ENCODE measurements around the gene GNL2. TPM values are rescaled to one million over a fixed set of nuclear protein-coding genes. Genes with fewer than 3 reads are reported as not detected.

Gene GNL2
- total and polyA plus RNA-seq, 9 of the 15 experiments (the other 6 are each of a cell fraction or from before 2014, with no cell fraction given): 156 to 371 (median 263) TPM

GRCh38 chr1:37553927-37554808 lies 41.6 kb downstream of the GNL2 start, which contains the start of gene SNIP1 (continued):
- TF ChIP-seq ARID3A (IDR thresholded peaks at IDR 0.05; ENCODE audit: borderline replicate concordance, low read depth, low read length) (no peak), ZNF224 (CRISPR knock-in tag; IDR thresholded peaks at IDR 0.05) (no peak; the same call in 1 of the 2 replicates), GTF2A2 (tag; IDR thresholded peaks at IDR 0.05) (no peak; the same call in 1 of the 2 replicates), ZBTB11 (CRISPR knock-in tag; IDR thresholded peaks at IDR 0.05) (peak in 2 of 3 experiments; percentile 21 to 68; a peak in 1 of 6 replicates), ZNF347 (CRISPR knock-in tag; IDR thresholded peaks at IDR 0.05; ENCODE audit: low read depth) (no peak), RFX5 (IDR thresholded peaks at IDR 0.05; ENCODE audit: low read depth, low read length) (no peak), RFX7 (CRISPR knock-in tag; IDR thresholded peaks at IDR 0.05) (no peak), YBX1 (IDR thresholded peaks at IDR 0.05) (no peak), JUN (IDR thresholded peaks at IDR 0.05; ENCODE audit: borderline replicate concordance, low read depth, low read length) (no peak), JUN (CRISPR knock-in tag; IDR thresholded peaks at IDR 0.05; ENCODE audit: borderline replicate concordance) (no peak), CCAR2 (IDR thresholded peaks at IDR 0.05; ENCODE audit: low read depth, low read length) (no peak), ZNF3 (CRISPR knock-in tag; IDR thresholded peaks at IDR 0.05) (no peak), E2F3 (CRISPR knock-in tag; IDR thresholded peaks at IDR 0.05) (peak; percentile 85), NR2C1 (IDR thresholded peaks at IDR 0.05) (peak; percentile 99), NR2C1 (tag; IDR thresholded peaks at IDR 0.05) (peak; percentile 100), HINFP (tag; conservative IDR thresholded peaks at IDR 0.05; ENCODE audit: low read depth) (no peak), PHF20 (IDR thresholded peaks at IDR 0.05; ENCODE audit: partially characterized antibody) (peak; percentile 97), SP2 (IDR thresholded peaks at IDR 0.05; ENCODE audit: extremely low read depth, low read depth, low read length, poor library complexity, severe bottlenecking) (no peak), E2F5 (CRISPR knock-in tag; IDR thresholded peaks at IDR 0.05) (no peak)
